ENCODE results near the gene TADA1.

DNA sequence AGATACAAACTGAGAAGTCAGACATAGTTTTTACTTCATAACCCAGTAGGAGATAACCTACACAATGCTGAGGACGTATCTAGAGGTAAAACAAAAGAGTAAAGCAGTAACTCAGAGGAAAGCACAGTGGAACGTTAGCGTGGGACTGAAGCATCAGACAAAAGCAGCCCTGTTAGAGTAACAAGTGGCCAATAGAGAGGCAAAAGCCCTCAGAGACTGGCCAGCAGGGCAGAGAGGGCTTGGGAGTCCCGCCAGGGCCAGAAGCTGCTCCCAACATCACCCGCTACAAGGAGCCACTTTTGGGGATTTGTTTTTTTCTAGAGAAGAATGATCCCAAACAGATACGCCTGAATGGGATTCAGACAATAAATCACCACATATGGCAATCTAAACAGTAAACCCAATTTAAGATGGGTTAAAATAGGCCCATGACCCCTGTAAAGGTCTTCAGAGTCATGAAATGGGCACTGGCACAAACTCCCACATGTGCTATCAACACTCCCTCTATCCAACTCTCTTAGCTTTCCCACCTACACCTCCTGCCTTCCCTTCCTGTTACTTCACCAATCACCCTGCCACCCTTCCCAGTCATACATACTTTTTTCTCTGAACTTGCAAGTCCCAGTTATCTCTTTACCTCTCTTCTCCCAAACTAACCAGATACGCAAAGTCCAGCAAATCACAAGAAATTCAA, 17.2 kb downstream of the TADA1 start:
- TF ChIP-seq CTCF (IDR thresholded peaks at IDR 0.05) (no peak), POLR2A (IDR thresholded peaks at IDR 0.05) (no peak)

Data from right lobe of liver (tissue), 4 donors.